ENCODE results near the gene CHD9NB. TPM values are rescaled to one million over a fixed set of nuclear protein-coding genes. Genes with fewer than 3 reads are reported as not detected.

Gene CHD9NB
- total RNA-seq, 1 experiment from 2014 or later = 2.9 TPM

GRCh38 chr16:53099318-53100130 lies 46.8 kb upstream of the CHD9NB start:
- intact Hi-C loops (cut with micrococcal nuclease) = loop anchor here (1.0 to 2.0 kb wide), 3 partner anchors 15 to 44 kb away; no protein-coding TSS in a partner anchor
- DNase-seq (ENCODE audit: unreplicated experiment) = peak; percentile 97
- Mint-ChIP-seq H3K27me3 (ENCODE audit: insufficient read depth, unreplicated experiment) (no peaks in the 10 kb centered on the region), H3K4me3 (ENCODE audit: unreplicated experiment) (peak overlapping the region; percentile 68), H3K9me3 (ENCODE audit: unreplicated experiment) (no peaks in the 10 kb centered on the region), H3K27ac (ENCODE audit: low read depth, unreplicated experiment) (peak overlapping the region; percentile 96), H3K4me1 (ENCODE audit: insufficient read depth, unreplicated experiment) (peaks cover 30% of the 10 kb centered on the region), H3K36me3 (ENCODE audit: insufficient read depth, unreplicated experiment) (peaks cover 28% of the 10 kb centered on the region)
- TF ChIP-seq CTCF (IDR thresholded peaks at IDR 0.05; ENCODE audit: unreplicated experiment) = no peak
- no TSS peak for BruUV-seq (replicated peaks)
- ChIA-PET CTCF (interaction anchor here (0.6 to 4.2 kb wide), 13 partner anchors 9 to 418 kb away, joined by 3 to 27 read pairs (median 4); partner anchors contain the start of gene CHD9), POLR2A (interaction anchor here (0.6 to 4.1 kb wide), 16 partner anchors 8 to 498 kb away, joined by 3 to 100 read pairs (median 6); partner anchors contain the start of genes CHD9 and CHD9NB)

DNA sequence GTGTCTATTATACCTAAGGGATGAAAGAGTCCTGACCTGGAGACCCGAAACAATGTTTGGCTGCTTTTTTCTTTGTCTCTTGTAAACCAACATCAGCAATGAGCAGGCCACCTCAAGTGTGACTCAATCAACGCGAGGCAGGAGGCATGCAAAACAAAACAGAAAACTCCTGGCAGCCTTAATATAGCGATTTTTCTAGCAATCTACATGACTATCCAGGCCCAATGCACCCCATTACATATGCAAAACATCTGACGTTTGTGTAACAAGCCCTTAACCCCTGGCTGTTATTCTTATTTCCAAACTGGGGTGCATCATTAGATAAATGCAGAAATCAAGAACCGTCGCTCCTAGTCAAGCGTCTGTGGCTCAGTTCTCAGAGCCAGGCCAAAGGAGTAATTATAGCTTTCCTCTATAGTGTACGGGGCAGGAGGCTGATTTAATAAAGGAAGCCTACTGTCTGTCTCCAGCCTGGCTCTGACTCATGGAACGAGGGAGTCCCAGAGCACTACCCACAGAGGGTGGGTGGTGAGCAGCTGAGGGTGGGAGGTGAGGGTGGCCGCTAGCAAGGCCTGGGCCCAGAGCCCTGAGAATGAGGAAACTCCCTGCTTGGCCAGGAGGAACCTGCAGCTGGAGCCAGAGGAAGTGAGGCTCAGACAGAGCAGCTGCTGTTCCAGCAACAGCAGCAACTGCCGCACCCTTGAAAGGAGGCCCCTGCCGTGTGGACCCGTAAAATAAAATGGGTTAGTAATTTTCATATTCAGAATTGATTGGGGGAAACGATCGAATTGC lies 46.0 kb upstream of the CHD9NB start:
- DNase-seq (ENCODE audit: unreplicated experiment) = peak; percentile 85
- TSS peak; percentile 88 for BruUV-seq (replicated peaks)
- no peak for TF ChIP-seq CTCF (IDR thresholded peaks at IDR 0.05; ENCODE audit: unreplicated experiment)
- CTCF ChIA-PET = interaction anchor here (0.6 to 4.2 kb wide), 13 partner anchors 8 to 183 kb away, joined by 3 to 27 read pairs (median 4); partner anchors contain the start of gene CHD9
- intact Hi-C loops (cut with micrococcal nuclease) = loop anchor here (1.0 to 2.0 kb wide), 3 partner anchors 14 to 43 kb away; no protein-coding TSS in a partner anchor
- H3K4me1 Mint-ChIP-seq (ENCODE audit: insufficient read depth, unreplicated experiment) = peaks cover 38% of the 10 kb centered on the region
- H3K9me3 Mint-ChIP-seq (ENCODE audit: unreplicated experiment) = no peaks in the 10 kb centered on the region
- H3K27me3 Mint-ChIP-seq (ENCODE audit: insufficient read depth, unreplicated experiment) = no peaks in the 10 kb centered on the region
- H3K27ac Mint-ChIP-seq (ENCODE audit: low read depth, unreplicated experiment) = peak overlapping the region; percentile 96
- POLR2A ChIA-PET = interaction anchor here (0.8 to 4.1 kb wide), 12 partner anchors 8 to 110 kb away, joined by 3 to 100 read pairs (median 14); partner anchors contain the start of genes CHD9 and CHD9NB
- peaks cover 28% of the 10 kb centered on the region for H3K36me3 Mint-ChIP-seq (ENCODE audit: insufficient read depth, unreplicated experiment)
- H3K4me3 Mint-ChIP-seq (ENCODE audit: unreplicated experiment) = peak overlapping the region; percentile 68

GRCh38 chr16:53097190-53097589 lies 44.5 kb upstream of the CHD9NB start:
- ChIA-PET POLR2A (interaction anchor here (2.9 kb wide), 1 partner anchor 42 kb away, joined by 61 read pairs; the partner anchor contains the start of gene CHD9), CTCF (interaction anchor here (0.7 to 3.4 kb wide), 4 partner anchors 11 to 158 kb away, joined by 3 to 22 read pairs (median 6); partner anchors contain the start of gene CHD9)
- intact Hi-C loops (cut with micrococcal nuclease) = no loop called here
- Mint-ChIP-seq H3K4me3 (ENCODE audit: unreplicated experiment) (no peak overlapping the region), H3K36me3 (ENCODE audit: insufficient read depth, unreplicated experiment) (peaks cover 23% of the 10 kb centered on the region), H3K27ac (ENCODE audit: low read depth, unreplicated experiment) (peak overlapping the region; percentile 33), H3K9me3 (ENCODE audit: unreplicated experiment) (no peaks in the 10 kb centered on the region), H3K4me1 (ENCODE audit: insufficient read depth, unreplicated experiment) (peaks cover 44% of the 10 kb centered on the region), H3K27me3 (ENCODE audit: insufficient read depth, unreplicated experiment) (no peaks in the 10 kb centered on the region)
- DNase-seq (ENCODE audit: unreplicated experiment) = no peak
- TF ChIP-seq CTCF (IDR thresholded peaks at IDR 0.05; ENCODE audit: unreplicated experiment) = no peak
- BruUV-seq (replicated peaks) = no TSS peak
